Heart left ventricle (tissue), 16 donors: Measurements from ENCODE around the gene MOGAT2. TPM values are rescaled to one million over a fixed set of nuclear protein-coding genes. Genes with fewer than 3 reads are reported as not detected.
"Not testable (repeated sequence)": the region's sequence is repeated elsewhere in the genome, so short reads cannot be mapped to it uniquely, and the experiment has no call there.

Experiments used
- ATAC-seq, 4 donors: fragments of 200-7000 bp; cut with Tn5 transposase; one replicate each; pipeline ENCODE4 v1.9.1; 2020 to 2022; ENCODE audit warnings: moderate library complexity in 4 of 4, mild to moderate bottlenecking in 3 of 4, moderate number of reproducible peaks in 1 of 4
- DNase-seq, 5 donors: peaks; one replicate each; pipeline ENCODE4 v3.0.0-alpha.2; 2020
- H3K27ac ChIP-seq, 12 donors: fragments of 200-600 bp; sonication (generic) in 4 of 12; one replicate each; pipeline versions ENCODE4 v1.5.0 to v1.8.0; 2016 to 2022; ENCODE audit warnings: mild to moderate bottlenecking in 2 of 12
- H3K27me3 ChIP-seq, 9 donors: fragments of 200-600 bp; sonication (generic) in 2 of 9; one replicate each; pipeline versions ENCODE4 v1.5.1 to v1.8.0; 2016 to 2022; ENCODE audit warnings: mild to moderate bottlenecking in 3 of 9
- H3K36me3 ChIP-seq, 9 donors: fragments of 200-600 bp; sonication (generic) in 2 of 9; one replicate each; pipeline versions ENCODE4 v1.5.0 to v1.8.0; 2018 to 2022; ENCODE audit warnings: mild to moderate bottlenecking in 2 of 9
- H3K4me1 ChIP-seq, 12 donors: fragments of 200-600 bp; sonication (generic) in 4 of 12; one replicate each; pipeline versions ENCODE4 v1.5.0 to v1.8.0; 2016 to 2022; ENCODE audit warnings: mild to moderate bottlenecking in 3 of 12
- H3K4me3 ChIP-seq, 12 donors: fragments of 200-600 bp; sonication (generic) in 4 of 12; one replicate each; pipeline versions ENCODE4 v1.5.0 to v1.8.0; 2017 to 2022; ENCODE audit warnings: mild to moderate bottlenecking in 9 of 12, moderate library complexity in 4 of 12
- H3K9me3 ChIP-seq, 12 donors: fragments of 200-600 bp; sonication (generic) in 4 of 12; one replicate each; pipeline versions ENCODE4 v1.5.0 to v1.8.0; 2016 to 2022; ENCODE audit warnings: mild to moderate bottlenecking in 1 of 12
- CTCF ChIP-seq, 12 donors: fragments of 200-600 bp; sonication (generic) in 4 of 12; IDR thresholded peaks; one replicate each; pipeline versions ENCODE4 v1.5.0 to v1.8.0; 2018 to 2022; ENCODE audit warnings: antibody characterized with exemption in 12 of 12, mild to moderate bottlenecking in 5 of 12
- POLR2A ChIP-seq, 2 donors: fragments of 450-650 bp; IDR thresholded peaks; one replicate each; pipeline ENCODE4 v1.6.1; 2017; ENCODE audit warnings: antibody characterized with exemption in 2 of 2, mild to moderate bottlenecking in 2 of 2, moderate library complexity in 2 of 2
- WGBS, 4 donors: extraction: QIAGEN DNeasy Blood & Tissue Kit in 2 of 4; methylation state at CpG; one replicate each; pipeline versions ENCODE4 v1.1.5 to v1.1.7; 2013 to 2018; 5-methylcytosine and 5-hydroxymethylcytosine counted together
- intact Hi-C, 10 donors: fragments of 100-400 bp; cut with DNase I; formaldehyde crosslinking; loops; one replicate each; pipeline versions ENCODE4 v1.11.1 to v1.14.2; 2022
- polyA plus RNA-seq, 2 donors: library from polyadenylated mRNA; stranded (reverse); fragments of 200-250 nt; gene quantifications; one replicate each; pipeline ENCODE4 v1.2.3, GENCODE V29; 2013
- total RNA-seq, 9 donors: library from RNA; depleted of rRNA in 2 of 9; stranded (reverse); fragments of >200 nt in 2 of 9; fragmentation: NEBNext Ultra II Directional in 3 of 9; extraction: Animal tissue kit (Norgen Biotek cat#: 25700) in 3 of 9; gene quantifications; one replicate each; pipeline versions ENCODE4 v1.1.0 to v1.2.4, GENCODE V29; 2016 to 2023
- donor health status: ischemic (EF 13 %, LVEDD 7.1; RV severe dilation, severe dysfunction).
- donor health status: healthy with polysubstance abuse.
- donor health status: DM: no; HTN: yes; CAD: no.
- donor health status: DM: no; HTN: no; CAD: no.
- donor health status: ischemic (EF 25% LVEDD 6.9; RV normal size, moderate dysfunction).
- donor health status: ischemic (EF 25% LVEDD 5.7; RV mildly dilated, moderate dysfunction).
- donor health status: healthy.
- donor health status: DM: yes; HTN: yes; CAD: no.
- donor health status: ischemic (EF 35%, LVEDD 5.7; RV mildly dilated, moderate dysfunction).
- donor health status: nonischemic (EF 11% LVEDD 7.7; RV severe dilation, severe dysfunction).
- donor health status: DM: yes; HTN: yes; CAD: no.
- donor health status: PGD.
- donor health status: ischemic (EF 29% LVEDD 5.4; RV normal size, mild dysfunction).
- donor health status: nonischemic (EF 23%, LVEDD 6.1; RV moderate dilation, normal function).

The MOGAT2 gene
- total and polyA plus RNA-seq, 11 donors, result 0.04 to 0.27 (median 0.22) TPM; not detected in 7

- DNase-seq, result no peak
- H3K4me3 ChIP-seq, result no peak overlapping the region
Observed at GRCh38 chr11:75737314-75737713, 19.7 kb downstream of the MOGAT2 start.

DNA sequence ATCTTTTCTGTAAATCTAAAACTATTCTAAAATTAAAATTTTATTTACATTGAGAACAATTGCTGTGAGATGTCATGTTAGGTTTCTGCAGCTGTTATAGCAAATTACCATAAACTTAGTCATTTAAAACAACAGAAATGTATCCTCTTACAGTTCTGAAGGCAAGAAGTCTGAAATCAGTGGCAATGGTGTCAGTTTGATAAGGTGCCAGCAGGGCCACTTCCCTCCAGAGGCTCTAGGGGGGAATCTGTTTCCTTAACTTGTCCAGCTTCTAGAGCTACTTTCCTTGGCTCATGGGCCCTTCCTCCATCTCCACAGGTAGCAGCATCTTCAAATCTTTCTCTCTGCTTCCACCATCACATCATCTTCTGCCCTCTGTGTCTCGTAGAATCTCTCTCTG is 23.0 kb downstream of the MOGAT2 start:
- no peak for TF ChIP-seq CTCF (IDR thresholded peaks at IDR 0.05)
- TF ChIP-seq POLR2A (IDR thresholded peaks at IDR 0.05), result no peak
- no peaks in the 10 kb centered on the region for H3K36me3 ChIP-seq
- H3K4me3 ChIP-seq, result no peak overlapping the region
- intact Hi-C loops, result no loop called here
- DNase-seq (no peak), ATAC-seq (no peak)
- no peaks in the 10 kb centered on the region for H3K9me3 ChIP-seq
- no peak overlapping the region for H3K27ac ChIP-seq
- H3K4me1 ChIP-seq, result peaks cover 0 to 28% (median 8%) of the 10 kb centered on the region in 12 donors
- 89 to 96% (median 91%) methylated on average over 1 of the region's 1 CpG for WGBS, 4 donors
- H3K27me3 ChIP-seq, result no peaks in the 10 kb centered on the region

More at GRCh38 chr11:75737314-75737713, 19.7 kb downstream of the MOGAT2 start:
- Histone ChIP-seq H3K9me3 (no peaks in the 10 kb centered on the region), H3K4me1 (peaks cover 0 to 27% (median 10%) of the 10 kb centered on the region in 12 donors), H3K27ac (no peak overlapping the region), H3K36me3 (no peaks in the 10 kb centered on the region), H3K27me3 (no peaks in the 10 kb centered on the region)
- no peak for ATAC-seq
- TF ChIP-seq POLR2A (IDR thresholded peaks at IDR 0.05) (no peak), CTCF (IDR thresholded peaks at IDR 0.05) (no peak)
- intact Hi-C loops, result no loop called here
- WGBS, 4 donors, result 81 to 89% (median 84%) methylated on average over 6 of the region's 6 CpGs

- ATAC-seq, intact Hi-C loops, H3K36me3 ChIP-seq, DNase-seq, H3K9me3 ChIP-seq, H3K27me3 ChIP-seq, H3K4me3 ChIP-seq: not testable (repeated sequence)
- Histone ChIP-seq H3K4me1 (peaks cover 0 to 26% (median 8%) of the 10 kb centered on the region in 12 donors), H3K27ac (peak overlapping the region in 9 of 12 donors; percentile 29 to 99 (median 61))
- WGBS, 4 donors, result 94 to 98% (median 96%) methylated on average over 4 of the region's 4 CpGs
Observed at GRCh38 chr11:75743159-75743558, 25.5 kb downstream of the MOGAT2 start.

GRCh38 chr11:75743711-75744563 is 26.3 kb downstream of the MOGAT2 start:
- peak overlapping the region in 10 of 12 donors; percentile 6 to 99 (median 92) for H3K27ac ChIP-seq
- no peaks in the 10 kb centered on the region for H3K27me3 ChIP-seq
- TF ChIP-seq POLR2A (IDR thresholded peaks at IDR 0.05) (no peak), CTCF (IDR thresholded peaks at IDR 0.05) (no peak)
- ATAC-seq (peak in 3 of 4 donors; percentile 36 to 67 (median 60)), DNase-seq (peak in 2 of 5 donors; percentile 44 to 55)
- H3K4me1 ChIP-seq, result peaks cover 0 to 26% (median 8%) of the 10 kb centered on the region in 12 donors
- H3K9me3 ChIP-seq, result peaks cover 0 to 3% (median 0%) of the 10 kb centered on the region in 12 donors
- no peak overlapping the region for H3K4me3 ChIP-seq
- intact Hi-C loops, result no loop called here
- 17 to 31% (median 27%) methylated on average over 7 to 9 of the region's 9 CpGs for WGBS, 4 donors
- H3K36me3 ChIP-seq, result no peaks in the 10 kb centered on the region
